Duodenal mucosa (tissue), 2 donors: Measurements from ENCODE around the gene KLK1.
A peak's percentile ranks its signal among the peaks of the same experiment; 100 is the strongest.

ENCODE experiments used
- H3K27ac ChIP-seq: one replicate; pipeline ENCODE4 v1.7.0; 2013; ENCODE audit warnings: low read depth, low read length
- H3K27me3 ChIP-seq, 2 donors: one replicate each; pipeline ENCODE4 v1.7.0; 2013; ENCODE audit warnings: low read length in 2 of 2, control low read depth in 1 of 2; ENCODE audit not compliant: insufficient read depth in 2 of 2, control insufficient read depth in 1 of 2
- H3K36me3 ChIP-seq, 2 donors: one replicate each; pipeline ENCODE4 v1.7.0; 2013; ENCODE audit warnings: low read length in 2 of 2, control low read depth in 1 of 2; ENCODE audit not compliant: insufficient read depth in 2 of 2, control insufficient read depth in 1 of 2
- H3K4me1 ChIP-seq, 2 donors: one replicate each; pipeline ENCODE4 v1.7.0; 2013; ENCODE audit warnings: low read length in 2 of 2, control low read depth in 1 of 2; ENCODE audit not compliant: insufficient read depth in 2 of 2, control insufficient read depth in 1 of 2
- H3K4me3 ChIP-seq, 2 donors: one replicate each; pipeline ENCODE4 v1.7.0; 2013; ENCODE audit warnings: low read length in 2 of 2, low read depth in 1 of 2
- H3K9ac ChIP-seq, 2 donors: one replicate each; pipeline ENCODE4 v1.7.0; 2013; ENCODE audit warnings: low read length in 2 of 2, low read depth in 1 of 2
- H3K9me3 ChIP-seq, 2 donors: one replicate each; pipeline ENCODE4 v1.7.0; 2013; ENCODE audit warnings: low read length in 2 of 2, control low read depth in 1 of 2; ENCODE audit not compliant: control insufficient read depth in 1 of 2

Gene KLK1

GRCh38 chr19:50837300-50837699, 13.7 kb upstream of the KLK1 start:
- peaks cover 0 to 2% of the 10 kb centered on the region in 2 donors for H3K27me3 ChIP-seq
- H3K36me3 ChIP-seq = no peaks in the 10 kb centered on the region
- no peak overlapping the region for H3K27ac ChIP-seq
- H3K9me3 ChIP-seq = no peaks in the 10 kb centered on the region
- H3K4me1 ChIP-seq = peaks cover 6 to 17% of the 10 kb centered on the region in 2 donors
- no peak overlapping the region for H3K4me3 ChIP-seq
- H3K9ac ChIP-seq = no peak overlapping the region

GRCh38 chr19:50836543-50837195, 13.1 kb upstream of the KLK1 start:
- H3K27me3 ChIP-seq = peaks cover 0 to 2% of the 10 kb centered on the region in 2 donors

GRCh38 chr19:50835785-50836542, 12.4 kb upstream of the KLK1 start:
- Histone ChIP-seq H3K9ac (peak overlapping the region; percentile 65 to 75), H3K9me3 (no peaks in the 10 kb centered on the region), H3K27ac (peak overlapping the region; percentile 3), H3K36me3 (no peaks in the 10 kb centered on the region), H3K4me1 (peaks cover 6 to 17% of the 10 kb centered on the region in 2 donors), H3K4me3 (peak overlapping the region; percentile 76 to 79), H3K27me3 (no peaks in the 10 kb centered on the region)

More at GRCh38 chr19:50836543-50837195, 13.1 kb upstream of the KLK1 start:
- Histone ChIP-seq H3K4me3 (peak overlapping the region; percentile 76 to 79), H3K4me1 (peaks cover 6 to 17% of the 10 kb centered on the region in 2 donors), H3K9me3 (no peaks in the 10 kb centered on the region), H3K27ac (peak overlapping the region; percentile 3), H3K36me3 (no peaks in the 10 kb centered on the region), H3K9ac (peak overlapping the region; percentile 48 to 75)

GRCh38 chr19:50835103-50835784, 11.7 kb upstream of the KLK1 start:
- Histone ChIP-seq H3K9me3 (no peaks in the 10 kb centered on the region), H3K9ac (peak overlapping the region; percentile 65 to 75), H3K27ac (no peak overlapping the region)

GRCh38 chr19:50833802-50834167, 10.2 kb upstream of the KLK1 start:
- peaks cover 6 to 17% of the 10 kb centered on the region in 2 donors for H3K4me1 ChIP-seq
- no peak overlapping the region for H3K27ac ChIP-seq
- no peak overlapping the region for H3K9ac ChIP-seq
- no peaks in the 10 kb centered on the region for H3K27me3 ChIP-seq
- H3K36me3 ChIP-seq = no peaks in the 10 kb centered on the region
- H3K9me3 ChIP-seq = no peaks in the 10 kb centered on the region
- no peak overlapping the region for H3K4me3 ChIP-seq

More at GRCh38 chr19:50835103-50835784, 11.7 kb upstream of the KLK1 start:
- Histone ChIP-seq H3K4me3 (peak overlapping the region; percentile 76 to 79), H3K4me1 (peaks cover 6 to 17% of the 10 kb centered on the region in 2 donors), H3K36me3 (no peaks in the 10 kb centered on the region), H3K27me3 (no peaks in the 10 kb centered on the region)

GRCh38 chr19:50833117-50833801, 9.7 kb upstream of the KLK1 start, which contains the start of gene KLK15:
Gene KLK15 (minus strand): TSS chr19:50833574. CDS start chr19:50831492, 2,082 bp downstream.
- Histone ChIP-seq H3K4me1 (peaks cover 6 to 17% of the 10 kb centered on the region in 2 donors), H3K27me3 (peaks cover 0 to 2% of the 10 kb centered on the region in 2 donors), H3K9me3 (no peaks in the 10 kb centered on the region), H3K27ac (no peak within 1 kb of the TSS), H3K36me3 (no peaks in the 10 kb centered on the region), H3K4me3 (no peak within 1 kb of the TSS), H3K9ac (no peak within 1 kb of the TSS)

GRCh38 chr19:50832666-50833065, 9.1 kb upstream of the KLK1 start:
- H3K9ac ChIP-seq = no peak overlapping the region
- H3K4me3 ChIP-seq = no peak overlapping the region
- no peaks in the 10 kb centered on the region for H3K9me3 ChIP-seq
- H3K36me3 ChIP-seq = no peaks in the 10 kb centered on the region
- H3K4me1 ChIP-seq = peaks cover 6 to 17% of the 10 kb centered on the region in 2 donors
- peaks cover 0 to 4% of the 10 kb centered on the region in 2 donors for H3K27me3 ChIP-seq
- H3K27ac ChIP-seq = no peak overlapping the region

- Histone ChIP-seq H3K9ac (no peak overlapping the region), H3K9me3 (no peaks in the 10 kb centered on the region), H3K36me3 (no peaks in the 10 kb centered on the region), H3K4me1 (peaks cover 6 to 10% of the 10 kb centered on the region in 2 donors), H3K27ac (no peak overlapping the region), H3K27me3 (peaks cover 0 to 4% of the 10 kb centered on the region in 2 donors), H3K4me3 (no peak overlapping the region)
Observed at GRCh38 chr19:50831026-50831396, 7.4 kb upstream of the KLK1 start.

GRCh38 chr19:50830266-50831025, 6.9 kb upstream of the KLK1 start:
- Histone ChIP-seq H3K9me3 (no peaks in the 10 kb centered on the region), H3K4me1 (peaks cover 4 to 6% of the 10 kb centered on the region in 2 donors)

More at GRCh38 chr19:50830266-50831025, 6.9 kb upstream of the KLK1 start:
- Histone ChIP-seq H3K4me3 (no peak overlapping the region), H3K27ac (no peak overlapping the region), H3K9ac (no peak overlapping the region), H3K36me3 (no peaks in the 10 kb centered on the region), H3K27me3 (peaks cover 0 to 4% of the 10 kb centered on the region in 2 donors)
